AG10803 (cell line): ENCODE data around the gene TXNL4A.

Experiments used
- DNase-seq: peaks from one replicate; pipeline ENCODE4 v3.0.0; 2010; ENCODE audit warnings: low read depth
- H3K4me3 ChIP-seq: 2 replicates; pipeline ENCODE4 v1.5.1; 2011; ENCODE audit warnings: mild to moderate bottlenecking, low read length, control low read depth
- TF ChIP-seq, protein P1 (sequence below): conservative IDR thresholded peaks from 2 replicates; pipeline ENCODE4 v1.5.1; 2011; ENCODE audit warnings: mild to moderate bottlenecking, low read length, control low read depth, inconsistent platforms

TXNL4A gene

DNA sequence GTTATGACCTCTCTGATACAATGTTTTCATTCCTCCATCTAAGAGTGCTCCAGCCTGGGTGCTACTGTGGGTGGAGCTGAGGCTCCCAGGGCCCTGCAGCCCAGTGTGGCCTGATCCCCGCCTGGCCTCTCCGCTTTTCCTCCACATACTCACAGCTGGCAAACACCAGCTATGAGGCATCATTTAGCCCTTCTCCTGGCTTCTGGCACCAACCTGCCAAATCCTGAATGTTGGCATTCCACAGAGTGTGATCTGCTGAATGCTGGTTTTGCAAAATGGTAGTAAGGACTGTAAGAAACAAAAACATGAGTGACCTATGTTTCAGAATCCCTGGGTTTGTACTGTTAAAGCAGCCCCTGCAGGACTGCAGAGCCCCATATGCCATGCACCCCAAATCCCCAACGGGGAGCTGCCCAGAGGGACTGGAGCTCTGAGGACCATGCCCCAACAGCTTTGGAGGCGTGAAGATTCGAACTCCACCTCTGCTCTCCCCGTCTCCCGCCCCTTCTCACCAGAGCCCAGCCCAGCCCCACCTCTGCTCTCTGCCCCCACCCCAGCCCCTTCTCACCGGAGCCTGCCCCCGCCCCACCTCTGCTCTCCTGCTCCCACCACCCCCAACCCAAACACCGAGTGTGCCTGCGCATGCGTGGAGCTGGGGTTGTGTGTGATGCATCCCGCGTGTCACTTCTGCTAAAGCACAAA, 41.2 kb downstream of the TXNL4A start:
- no peak overlapping the region for H3K4me3 ChIP-seq
- TF ChIP-seq, protein P1, sequence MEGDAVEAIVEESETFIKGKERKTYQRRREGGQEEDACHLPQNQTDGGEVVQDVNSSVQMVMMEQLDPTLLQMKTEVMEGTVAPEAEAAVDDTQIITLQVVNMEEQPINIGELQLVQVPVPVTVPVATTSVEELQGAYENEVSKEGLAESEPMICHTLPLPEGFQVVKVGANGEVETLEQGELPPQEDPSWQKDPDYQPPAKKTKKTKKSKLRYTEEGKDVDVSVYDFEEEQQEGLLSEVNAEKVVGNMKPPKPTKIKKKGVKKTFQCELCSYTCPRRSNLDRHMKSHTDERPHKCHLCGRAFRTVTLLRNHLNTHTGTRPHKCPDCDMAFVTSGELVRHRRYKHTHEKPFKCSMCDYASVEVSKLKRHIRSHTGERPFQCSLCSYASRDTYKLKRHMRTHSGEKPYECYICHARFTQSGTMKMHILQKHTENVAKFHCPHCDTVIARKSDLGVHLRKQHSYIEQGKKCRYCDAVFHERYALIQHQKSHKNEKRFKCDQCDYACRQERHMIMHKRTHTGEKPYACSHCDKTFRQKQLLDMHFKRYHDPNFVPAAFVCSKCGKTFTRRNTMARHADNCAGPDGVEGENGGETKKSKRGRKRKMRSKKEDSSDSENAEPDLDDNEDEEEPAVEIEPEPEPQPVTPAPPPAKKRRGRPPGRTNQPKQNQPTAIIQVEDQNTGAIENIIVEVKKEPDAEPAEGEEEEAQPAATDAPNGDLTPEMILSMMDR: no peak
- peak; percentile 72 for DNase-seq

GRCh38 chr18:79945118-79946042, 43.0 kb downstream of the TXNL4A start:
- TF ChIP-seq, protein P1: no peak
- no peak overlapping the region for H3K4me3 ChIP-seq
- DNase-seq: no peak

DNA sequence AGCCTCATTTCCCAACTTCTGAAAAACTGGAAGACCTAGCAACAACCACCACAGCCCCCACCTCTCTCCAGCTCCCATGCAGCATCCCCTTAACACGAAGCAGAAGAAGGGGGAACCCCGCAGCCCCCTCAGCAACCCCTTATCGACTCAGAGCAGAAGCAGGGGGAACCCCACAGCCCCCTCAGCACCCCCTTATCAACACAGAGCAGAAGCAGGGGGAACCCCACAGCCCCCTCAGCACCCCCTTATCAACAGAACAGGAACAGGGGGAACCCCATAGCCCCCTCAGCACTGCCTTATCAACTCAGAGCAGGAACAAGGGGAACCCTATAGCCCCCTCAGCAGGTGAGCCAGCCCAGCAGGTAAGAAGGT, 43.6 kb downstream of the TXNL4A start:
- no peak for DNase-seq
- TF ChIP-seq, protein P1: no peak
- H3K4me3 ChIP-seq: no peak overlapping the region

DNA sequence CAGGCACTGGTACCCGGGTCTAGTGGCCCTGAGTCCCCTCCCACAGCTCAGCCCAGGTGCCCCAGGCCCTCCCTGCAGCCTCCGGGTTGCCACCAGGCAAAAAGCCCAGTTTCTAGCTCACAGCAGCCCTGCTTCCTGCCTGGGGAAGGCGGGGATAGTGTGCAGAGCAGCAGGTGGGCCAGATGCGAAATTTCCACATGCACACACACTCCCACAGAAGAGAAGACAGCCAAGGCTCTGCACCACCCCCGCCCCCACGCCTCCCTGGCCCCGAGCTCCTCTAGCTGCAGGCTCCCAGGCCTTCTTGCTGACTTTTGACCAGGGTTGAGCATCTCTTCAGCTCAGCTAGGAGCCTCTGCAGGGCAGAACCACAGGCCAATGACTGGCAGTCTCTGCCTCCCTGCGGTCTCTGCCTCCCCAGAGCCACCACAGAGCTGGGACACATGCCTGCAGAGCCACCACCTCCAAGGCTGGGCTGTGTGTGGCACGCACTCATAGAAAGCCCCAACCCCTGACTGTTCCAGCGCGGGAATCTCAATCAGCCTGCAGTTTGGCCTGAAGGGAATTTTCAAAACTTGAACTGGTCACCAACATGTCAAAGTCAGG, 44.1 kb downstream of the TXNL4A start:
- TF ChIP-seq, protein P1: no peak
- DNase-seq: no peak

GRCh38 chr18:79943608-79944125, 44.7 kb downstream of the TXNL4A start:
- no peak for DNase-seq
- H3K4me3 ChIP-seq: no peak overlapping the region
- TF ChIP-seq, protein P1: no peak

More for the DNA sequence above, 44.1 kb downstream of the TXNL4A start:
- H3K4me3 ChIP-seq: no peak overlapping the region

DNA sequence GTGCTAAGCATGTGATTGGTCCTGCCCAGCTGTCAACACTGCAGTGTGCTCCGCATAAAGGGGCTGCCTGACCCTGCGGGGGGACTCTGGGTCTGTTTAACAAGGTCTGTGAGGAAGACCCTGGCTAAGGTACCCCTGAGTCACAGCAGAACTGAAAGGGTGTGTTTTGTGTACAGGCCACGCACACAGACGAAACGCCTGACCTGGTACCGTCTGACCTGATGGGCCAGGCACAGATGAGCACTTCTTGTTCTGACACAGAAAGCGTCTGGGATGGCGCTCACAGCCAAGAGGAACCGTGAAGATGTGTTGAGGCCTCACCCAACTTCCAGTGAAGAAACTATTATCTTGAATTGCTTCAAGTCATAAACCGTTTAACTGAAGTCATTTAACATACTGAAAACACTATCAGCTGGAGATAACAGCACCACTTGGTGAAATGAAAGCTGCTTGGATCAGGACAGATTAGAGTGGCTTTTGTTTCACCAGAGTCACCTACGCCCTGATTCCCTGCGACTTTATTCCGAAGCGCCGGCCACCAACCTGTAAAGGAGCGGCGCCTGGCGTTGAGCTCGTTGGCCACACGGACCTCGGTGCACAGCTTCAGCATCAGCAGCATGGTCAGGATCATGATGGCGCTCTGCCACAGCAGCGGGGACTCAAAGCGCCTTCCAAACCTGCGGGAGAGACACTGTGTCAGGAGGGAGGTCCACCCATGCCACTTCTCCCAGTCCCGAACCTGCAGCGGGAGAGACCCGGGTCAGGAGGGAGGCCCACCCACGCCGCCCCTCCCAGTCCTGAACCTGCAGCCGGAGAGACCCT, 45.4 kb downstream of the TXNL4A start:
- TF ChIP-seq, protein P1: no peak
- no peak for DNase-seq

More for the DNA sequence above, 45.4 kb downstream of the TXNL4A start:
- no peak overlapping the region for H3K4me3 ChIP-seq
